Naive B cell (primary cell): ENCODE data around the gene SV2C. TPM values are rescaled to one million over a fixed set of nuclear protein-coding genes. Genes with fewer than 3 reads are reported as not detected.
"Not testable (repeated sequence)": the region's sequence is repeated elsewhere in the genome, so short reads cannot be mapped to it uniquely, and the experiment has no call there.

Source experiments
- ATAC-seq, 2 donors: fragments of 150-1000 bp; cut with Tn5 transposase; 2 replicates each; pipeline ENCODE4 v1.10.0; 2021; ENCODE audit warnings: low read depth in 2 of 2, mild to moderate bottlenecking in 2 of 2, moderate library complexity in 2 of 2
- DNase-seq: peaks from one replicate; pipeline ENCODE4 v3.0.0; 2022
- H3K27ac Mint-ChIP-seq, 6 donors: one replicate each; pipeline ENCODE4 v1.8.0; 2020 to 2022; ENCODE audit warnings: mild to moderate bottlenecking in 6 of 6, mixed read lengths in 6 of 6, moderate library complexity in 5 of 6, inconsistent platforms in 2 of 6
- H3K27me3 Mint-ChIP-seq, 3 donors: one replicate each; pipeline ENCODE4 v1.8.0; 2021 to 2022; ENCODE audit warnings: mixed read lengths in 3 of 3, mild to moderate bottlenecking in 1 of 3
- H3K36me3 Mint-ChIP-seq, 2 donors: one replicate each; pipeline ENCODE4 v1.8.0; 2020 to 2022; ENCODE audit warnings: mixed read lengths in 2 of 2, inconsistent platforms in 1 of 2, mild to moderate bottlenecking in 1 of 2
- H3K4me1 Mint-ChIP-seq, 3 donors: one replicate each; pipeline ENCODE4 v1.8.0; 2020 to 2022; ENCODE audit warnings: mixed read lengths in 3 of 3, inconsistent platforms in 1 of 3, mild to moderate bottlenecking in 1 of 3, moderate library complexity in 1 of 3
- H3K4me3 Mint-ChIP-seq, 8 donors: one replicate each; pipeline ENCODE4 v1.8.0; 2020 to 2022; ENCODE audit warnings: mild to moderate bottlenecking in 8 of 8, mixed read lengths in 8 of 8, moderate library complexity in 8 of 8, inconsistent platforms in 2 of 8
- H3K9me3 Mint-ChIP-seq, 7 donors: one replicate each; pipeline ENCODE4 v1.8.0; 2020 to 2022; ENCODE audit warnings: mixed read lengths in 7 of 7, mild to moderate bottlenecking in 5 of 7, inconsistent platforms in 2 of 7, moderate library complexity in 1 of 7
- polyA plus RNA-seq, 6 donors: library from polyadenylated mRNA; unstranded; fragments of 300-500 nt; fragmentation: Illumina TruSeq; gene quantifications; one replicate each; pipeline ENCODE4 v1.2.3, GENCODE V29; 2021; ENCODE audit warnings: low read depth in 6 of 6

Gene SV2C
- polyA plus RNA-seq, 6 donors from 2014 or later = not detected

GRCh38 chr5:76292620-76293322 lies 209.6 kb downstream of the SV2C start:
- Mint-ChIP-seq H3K27ac (peak overlapping the region in 3 of 6 donors; percentile 8 to 53 (median 48)), H3K9me3 (no peaks in the 10 kb centered on the region), H3K27me3 (peaks cover 0 to 3% (median 0%) of the 10 kb centered on the region in 3 donors), H3K36me3 (no peaks in the 10 kb centered on the region), H3K4me3 (peak overlapping the region in 1 of 8 donors; percentile 14), H3K4me1 (peaks cover 9 to 10% (median 9%) of the 10 kb centered on the region in 3 donors)
- peak; percentile 24 for DNase-seq
- ATAC-seq = peak; percentile 82 to 85

GRCh38 chr5:76294573-76294972 lies 211.4 kb downstream of the SV2C start:
- Mint-ChIP-seq H3K9me3 (no peaks in the 10 kb centered on the region), H3K4me3 (no peak overlapping the region)
- no peak for ATAC-seq

GRCh38 chr5:76298852-76299251 lies 215.7 kb downstream of the SV2C start:
- H3K36me3 Mint-ChIP-seq = no peaks in the 10 kb centered on the region
- ATAC-seq = no peak
- H3K4me1 Mint-ChIP-seq = peaks cover 4 to 5% (median 5%) of the 10 kb centered on the region in 3 donors
- no peak for DNase-seq
- H3K27ac Mint-ChIP-seq = no peak overlapping the region
- H3K4me3 Mint-ChIP-seq = no peak overlapping the region
- H3K27me3 Mint-ChIP-seq = peaks cover 0 to 8% (median 0%) of the 10 kb centered on the region in 3 donors
- no peaks in the 10 kb centered on the region for H3K9me3 Mint-ChIP-seq

More at GRCh38 chr5:76294573-76294972, 211.4 kb downstream of the SV2C start:
- no peak for DNase-seq
- peaks cover 0 to 8% (median 0%) of the 10 kb centered on the region in 3 donors for H3K27me3 Mint-ChIP-seq
- H3K36me3 Mint-ChIP-seq = no peaks in the 10 kb centered on the region
- H3K27ac Mint-ChIP-seq = peak overlapping the region in 1 of 6 donors; percentile 39
- peaks cover 9 to 10% (median 9%) of the 10 kb centered on the region in 3 donors for H3K4me1 Mint-ChIP-seq

GRCh38 chr5:76299592-76299991 lies 216.4 kb downstream of the SV2C start:
- Mint-ChIP-seq H3K4me3 (no peak overlapping the region), H3K9me3 (no peaks in the 10 kb centered on the region), H3K36me3 (no peaks in the 10 kb centered on the region), H3K27ac (no peak overlapping the region), H3K27me3 (peaks cover 0 to 8% (median 0%) of the 10 kb centered on the region in 3 donors), H3K4me1 (peaks cover 5 to 6% (median 5%) of the 10 kb centered on the region in 3 donors)
- DNase-seq (no peak), ATAC-seq (no peak)

GRCh38 chr5:76301932-76302331 lies 218.7 kb downstream of the SV2C start:
- not testable (repeated sequence) for H3K9me3 Mint-ChIP-seq

GRCh38 chr5:76302661-76303060 lies 219.5 kb downstream of the SV2C start:
- not testable (repeated sequence) for H3K36me3 Mint-ChIP-seq, DNase-seq, H3K4me1 Mint-ChIP-seq, H3K4me3 Mint-ChIP-seq, H3K27ac Mint-ChIP-seq, H3K9me3 Mint-ChIP-seq, H3K27me3 Mint-ChIP-seq, ATAC-seq

More at GRCh38 chr5:76301932-76302331, 218.7 kb downstream of the SV2C start:
- not testable (repeated sequence) for H3K4me1 Mint-ChIP-seq, ATAC-seq, H3K27ac Mint-ChIP-seq, H3K4me3 Mint-ChIP-seq, H3K36me3 Mint-ChIP-seq, DNase-seq, H3K27me3 Mint-ChIP-seq

GRCh38 chr5:76303921-76304320 lies 220.7 kb downstream of the SV2C start:
- peaks cover 0 to 4% (median 0%) of the 10 kb centered on the region in 3 donors for H3K27me3 Mint-ChIP-seq
- no peak overlapping the region for H3K4me3 Mint-ChIP-seq
- H3K36me3 Mint-ChIP-seq = no peaks in the 10 kb centered on the region
- ATAC-seq (peak; percentile 86 to 93), DNase-seq (peak; percentile 31)
- H3K27ac Mint-ChIP-seq = peak overlapping the region in 4 of 6 donors; percentile 5 to 96 (median 73)
- H3K4me1 Mint-ChIP-seq = peaks cover 5 to 6% (median 5%) of the 10 kb centered on the region in 3 donors
- peaks cover 0 to 2% (median 0%) of the 10 kb centered on the region in 7 donors for H3K9me3 Mint-ChIP-seq

- peaks cover 0 to 12% (median 0%) of the 10 kb centered on the region in 3 donors for H3K27me3 Mint-ChIP-seq
- no peak overlapping the region for H3K4me3 Mint-ChIP-seq
- DNase-seq (no peak), ATAC-seq (no peak)
- H3K4me1 Mint-ChIP-seq = peaks cover 5 to 6% (median 5%) of the 10 kb centered on the region in 3 donors
- peaks cover 0 to 3% (median 0%) of the 10 kb centered on the region in 7 donors for H3K9me3 Mint-ChIP-seq
- no peaks in the 10 kb centered on the region for H3K36me3 Mint-ChIP-seq
- peak overlapping the region in 2 of 6 donors; percentile 10 to 18 for H3K27ac Mint-ChIP-seq
Observed at GRCh38 chr5:76305269-76305668, 222.1 kb downstream of the SV2C start.

GRCh38 chr5:76305775-76306174 lies 222.6 kb downstream of the SV2C start:
- Mint-ChIP-seq H3K4me3 (no peak overlapping the region), H3K27me3 (peaks cover 0 to 14% (median 0%) of the 10 kb centered on the region in 3 donors), H3K9me3 (peaks cover 0 to 4% (median 0%) of the 10 kb centered on the region in 7 donors), H3K4me1 (peaks cover 5 to 6% (median 5%) of the 10 kb centered on the region in 3 donors), H3K36me3 (no peaks in the 10 kb centered on the region), H3K27ac (peak overlapping the region in 1 of 6 donors; percentile 10)
- DNase-seq (no peak), ATAC-seq (no peak)

- H3K36me3 Mint-ChIP-seq = no peaks in the 10 kb centered on the region
- peaks cover 0 to 4% (median 0%) of the 10 kb centered on the region in 7 donors for H3K9me3 Mint-ChIP-seq
- no peak for DNase-seq
- H3K4me3 Mint-ChIP-seq = no peak overlapping the region
- H3K4me1 Mint-ChIP-seq = no peaks in the 10 kb centered on the region
- ATAC-seq = no peak
- H3K27me3 Mint-ChIP-seq = peaks cover 0 to 14% (median 0%) of the 10 kb centered on the region in 3 donors
- peak overlapping the region in 1 of 6 donors; percentile 18 for H3K27ac Mint-ChIP-seq
Observed at GRCh38 chr5:76310208-76310607, 227.0 kb downstream of the SV2C start.

GRCh38 chr5:76312783-76313182 lies 229.6 kb downstream of the SV2C start:
- Mint-ChIP-seq H3K36me3 (no peaks in the 10 kb centered on the region), H3K9me3 (peaks cover 0 to 4% (median 0%) of the 10 kb centered on the region in 7 donors), H3K27me3 (peaks cover 0 to 14% (median 0%) of the 10 kb centered on the region in 3 donors), H3K4me1 (no peaks in the 10 kb centered on the region), H3K27ac (no peak overlapping the region), H3K4me3 (no peak overlapping the region)
- no peak for DNase-seq
- no peak for ATAC-seq

- no peak overlapping the region for H3K4me3 Mint-ChIP-seq
- peaks cover 0 to 4% (median 0%) of the 10 kb centered on the region in 7 donors for H3K9me3 Mint-ChIP-seq
- no peaks in the 10 kb centered on the region for H3K4me1 Mint-ChIP-seq
- DNase-seq (no peak), ATAC-seq (no peak)
- H3K36me3 Mint-ChIP-seq = no peaks in the 10 kb centered on the region
- peaks cover 2 to 16% (median 2%) of the 10 kb centered on the region in 3 donors for H3K27me3 Mint-ChIP-seq
- no peak overlapping the region for H3K27ac Mint-ChIP-seq
Observed at GRCh38 chr5:76314643-76315042, 231.5 kb downstream of the SV2C start.

- no peak overlapping the region for H3K27ac Mint-ChIP-seq
- no peaks in the 10 kb centered on the region for H3K4me1 Mint-ChIP-seq
- H3K27me3 Mint-ChIP-seq = peaks cover 5 to 8% (median 5%) of the 10 kb centered on the region in 3 donors
- ATAC-seq = no peak
- H3K4me3 Mint-ChIP-seq = no peak overlapping the region
- DNase-seq = no peak
- H3K9me3 Mint-ChIP-seq = peaks cover 0 to 15% (median 5%) of the 10 kb centered on the region in 7 donors
- no peaks in the 10 kb centered on the region for H3K36me3 Mint-ChIP-seq
Observed at GRCh38 chr5:76319673-76320072, 236.5 kb downstream of the SV2C start.

- peaks cover 0 to 15% (median 5%) of the 10 kb centered on the region in 7 donors for H3K9me3 Mint-ChIP-seq
- ATAC-seq, H3K36me3 Mint-ChIP-seq, H3K27ac Mint-ChIP-seq, H3K4me3 Mint-ChIP-seq, DNase-seq, H3K27me3 Mint-ChIP-seq: not testable (repeated sequence)
- H3K4me1 Mint-ChIP-seq = peaks cover 0 to 15% (median 9%) of the 10 kb centered on the region in 3 donors
Observed at GRCh38 chr5:76323494-76323893, 240.3 kb downstream of the SV2C start.
